Activated CD4-positive, alpha-beta T cell treated with anti-CD3 and anti-CD28 coated beads for 4 hours (primary cell): ENCODE measurements around the gene USP2.
A peak's percentile ranks its signal among the peaks of the same experiment; 100 is the strongest.

Experiments
- DNase-seq, 2 donors: peaks; one replicate each; pipeline ENCODE4 v3.0.0-alpha.2; 2020

Gene USP2

DNA sequence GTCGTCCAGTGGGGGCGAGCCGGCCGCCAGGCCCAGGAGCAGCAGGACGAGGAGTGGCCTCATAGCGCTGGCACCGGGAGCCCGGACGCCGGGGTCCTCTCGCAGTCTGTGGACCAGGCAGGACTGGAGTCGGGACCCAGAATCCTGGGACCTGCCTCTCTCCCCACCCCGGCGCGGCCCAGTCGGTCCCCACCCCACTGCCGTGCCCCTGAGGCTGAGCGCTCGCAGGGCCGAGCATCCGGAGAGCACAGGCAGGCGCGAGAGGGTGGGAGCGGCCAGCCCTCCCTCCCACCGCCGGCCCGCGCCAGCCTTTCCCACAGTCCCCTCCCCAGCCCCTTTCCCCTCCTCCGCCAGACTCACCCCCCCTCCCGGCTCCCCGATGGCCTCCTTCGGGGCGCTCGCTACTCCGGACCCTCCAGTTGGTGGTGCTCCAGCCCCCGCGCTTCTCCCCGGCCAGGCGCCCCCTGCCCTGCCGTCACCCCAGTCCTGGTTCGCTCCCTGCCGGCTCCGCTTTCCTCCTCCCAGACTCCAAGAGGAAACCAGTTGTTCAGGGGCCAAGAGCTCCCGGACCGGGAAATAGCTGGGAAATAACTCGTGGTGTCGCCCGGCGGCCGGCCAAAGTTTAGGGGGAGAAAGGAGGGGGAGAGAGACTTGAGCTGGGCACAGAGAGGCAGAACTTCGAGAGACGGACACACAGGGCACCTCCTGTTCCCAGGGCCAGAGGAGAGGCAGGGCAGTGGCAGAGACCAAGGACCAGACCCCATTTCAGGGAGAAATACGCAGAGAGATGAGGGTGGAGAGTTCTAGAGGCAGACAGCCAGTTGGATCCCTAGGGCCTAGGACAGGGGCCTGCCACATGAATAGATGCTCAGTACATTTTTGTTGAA is 40.9 kb downstream of the USP2 start, which contains the start of gene C1QTNF5:
Gene C1QTNF5 (minus strand): TSS at position 549 of the 887 bp plus-strand sequence. CDS start 486 bp downstream, at position 63.
- no peak for DNase-seq

GRCh38 chr11:119339589-119340334 is 41.7 kb downstream of the USP2 start:
- DNase-seq = no peak

GRCh38 chr11:119338965-119339588 is 42.4 kb downstream of the USP2 start:
- no peak for DNase-seq

DNA sequence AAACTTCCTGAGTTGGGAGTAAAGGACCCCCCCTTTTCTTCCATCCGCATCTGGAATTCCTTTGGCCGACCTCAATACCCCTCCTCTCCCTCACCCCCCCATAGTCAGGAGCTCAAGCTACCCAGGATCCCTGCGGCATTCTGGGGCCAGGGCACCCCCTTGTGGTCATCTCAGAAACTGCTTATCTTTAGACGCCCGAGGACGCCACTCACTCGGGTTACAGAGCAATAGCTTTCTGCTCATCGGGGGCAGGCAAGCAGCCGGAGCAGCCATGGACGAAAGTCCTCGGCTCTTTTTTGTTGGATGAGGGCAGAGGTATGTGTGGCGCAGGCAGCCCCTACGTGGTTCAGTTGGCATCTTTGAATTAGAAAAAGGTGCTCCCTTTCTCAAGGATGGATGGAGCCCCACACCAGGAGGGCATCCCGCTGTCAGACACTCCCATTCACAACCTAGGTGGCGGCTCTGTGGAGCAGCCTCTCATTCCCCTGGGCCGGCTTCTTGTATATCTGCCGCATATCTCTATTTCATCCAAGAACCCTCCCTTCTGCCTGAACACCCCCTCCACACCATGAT is 43.1 kb downstream of the USP2 start:
- DNase-seq = peak; percentile 53 to 68

- no peak for DNase-seq
These were observed 43.7 kb downstream of the USP2 start for GRCh38 chr11:119337581-119338317.

- no peak for DNase-seq
These were observed 44.6 kb downstream of the USP2 start for GRCh38 chr11:119336744-119337469.

GRCh38 chr11:119335655-119336543 is 45.6 kb downstream of the USP2 start:
- no peak for DNase-seq

DNA sequence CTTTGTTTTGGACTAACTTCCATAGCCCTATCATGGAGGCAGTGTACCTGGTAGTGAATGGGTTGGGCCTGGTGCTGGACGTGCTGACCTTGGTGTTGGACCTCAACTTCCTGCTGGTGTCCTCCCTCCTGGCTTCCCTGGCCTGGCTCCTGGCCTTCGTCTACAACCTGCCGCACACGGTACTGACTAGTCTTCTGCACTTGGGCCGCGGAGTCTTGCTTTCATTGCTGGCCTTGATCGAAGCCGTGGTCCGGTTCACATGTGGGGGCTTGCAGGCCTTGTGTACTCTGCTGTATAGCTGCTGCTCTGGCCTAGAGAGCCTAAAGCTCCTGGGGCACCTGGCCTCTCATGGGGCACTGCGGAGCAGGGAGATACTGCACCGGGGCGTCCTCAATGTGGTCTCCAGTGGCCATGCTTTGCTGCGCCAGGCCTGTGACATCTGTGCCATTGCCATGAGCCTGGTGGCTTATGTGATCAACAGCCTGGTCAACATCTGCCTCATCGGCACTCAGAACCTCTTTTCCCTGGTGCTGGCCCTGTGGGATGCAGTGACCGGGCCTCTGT is 46.3 kb downstream of the USP2 start:
- DNase-seq = no peak

DNA sequence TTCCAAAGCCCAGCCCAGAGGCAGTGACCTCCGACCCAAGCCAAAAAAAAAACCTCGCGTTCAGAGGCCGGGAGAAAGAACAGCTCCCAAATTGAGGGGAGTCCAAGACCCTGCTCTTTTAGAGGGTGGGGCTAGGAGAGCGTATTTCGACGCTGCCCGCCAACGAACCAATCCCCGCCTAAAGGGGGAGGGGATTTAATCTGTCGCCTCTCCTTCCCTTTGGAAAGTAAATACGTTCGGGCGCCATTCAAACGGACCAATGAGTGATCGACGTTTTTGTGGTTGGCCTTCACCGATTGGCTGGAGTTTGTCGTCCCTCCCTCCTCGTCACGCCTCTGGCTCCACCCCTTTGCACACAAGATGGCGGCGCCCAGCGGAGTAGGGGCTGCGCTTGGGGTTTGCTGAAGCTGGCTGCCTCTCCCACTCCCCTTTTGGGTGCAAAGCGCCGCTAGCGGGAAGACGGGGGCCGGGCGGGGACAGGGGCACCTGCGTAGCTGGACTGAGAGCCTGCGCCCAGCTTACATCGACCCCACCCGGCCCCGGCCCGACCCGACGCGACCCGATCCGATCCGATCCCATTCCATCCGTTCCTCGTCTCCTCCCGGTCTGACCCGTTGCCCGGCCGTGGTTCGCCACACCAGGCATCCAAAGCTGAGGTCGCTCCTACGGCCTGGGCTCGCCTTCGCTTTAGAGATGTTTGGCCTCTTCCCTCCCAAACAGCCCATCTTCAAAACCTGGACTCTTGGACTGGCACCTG is 47.1 kb downstream of the USP2 start, which contains the start of gene RNF26:
Gene RNF26 (plus strand): TSS at position 354 of the 757 bp plus-strand sequence. CDS start 596 bp downstream, outside the sequence.
- peak; percentile 92 to 95 for DNase-seq

DNA sequence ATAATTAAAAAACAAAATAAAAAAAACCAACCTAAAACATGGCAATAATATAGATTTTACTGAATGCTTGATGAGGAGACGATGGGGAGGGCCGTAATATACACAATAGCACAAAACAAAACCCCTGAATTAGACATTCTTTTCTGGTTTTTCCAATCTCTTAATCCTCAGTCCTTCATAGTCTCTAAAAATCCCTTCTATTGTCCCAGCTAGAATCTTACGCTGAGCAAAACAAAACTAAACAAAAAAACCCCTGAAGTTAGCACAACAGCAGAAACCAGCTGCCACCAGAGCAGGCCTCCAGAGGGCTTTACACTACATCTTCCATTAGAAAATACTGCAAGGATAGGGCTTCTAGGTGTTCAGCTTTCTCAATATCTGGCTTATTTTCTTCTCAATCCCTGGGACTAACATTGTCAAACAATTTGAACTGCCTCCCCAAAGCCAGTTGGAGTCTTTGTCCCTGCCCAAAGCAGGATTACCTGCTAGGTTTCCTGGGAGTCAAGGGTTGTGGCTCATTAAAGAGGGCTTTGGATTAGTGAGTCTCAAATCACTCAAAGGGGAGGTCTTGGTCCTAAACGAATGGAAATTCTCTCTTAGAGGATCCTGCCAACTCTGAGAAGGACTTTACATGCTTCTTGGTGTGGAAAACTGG is 49.3 kb downstream of the USP2 start:
- DNase-seq = no peak

DNA sequence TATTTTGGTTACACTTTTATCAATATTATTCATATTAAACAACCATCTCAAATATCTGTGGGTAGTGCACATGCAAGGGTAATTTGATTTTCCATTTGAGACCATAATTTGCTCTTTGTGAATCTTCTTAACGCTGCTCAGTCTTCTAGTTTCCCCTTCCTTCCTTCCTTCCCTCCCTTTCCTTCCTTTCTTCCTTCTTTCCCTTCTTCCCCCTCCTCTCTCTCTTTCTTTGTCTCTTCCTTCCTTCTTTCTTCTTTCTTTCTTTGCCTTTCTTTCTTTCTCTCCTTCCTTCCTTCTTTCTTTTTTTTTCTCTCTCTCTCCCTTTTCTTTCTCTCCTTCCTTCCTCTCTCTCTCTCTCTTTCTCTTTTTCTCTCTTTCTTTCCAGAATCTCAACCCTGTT is 51.3 kb downstream of the USP2 start:
- no peak for DNase-seq

- no peak for DNase-seq
These were observed 52.2 kb downstream of the USP2 start for GRCh38 chr11:119329320-119329719.

DNA sequence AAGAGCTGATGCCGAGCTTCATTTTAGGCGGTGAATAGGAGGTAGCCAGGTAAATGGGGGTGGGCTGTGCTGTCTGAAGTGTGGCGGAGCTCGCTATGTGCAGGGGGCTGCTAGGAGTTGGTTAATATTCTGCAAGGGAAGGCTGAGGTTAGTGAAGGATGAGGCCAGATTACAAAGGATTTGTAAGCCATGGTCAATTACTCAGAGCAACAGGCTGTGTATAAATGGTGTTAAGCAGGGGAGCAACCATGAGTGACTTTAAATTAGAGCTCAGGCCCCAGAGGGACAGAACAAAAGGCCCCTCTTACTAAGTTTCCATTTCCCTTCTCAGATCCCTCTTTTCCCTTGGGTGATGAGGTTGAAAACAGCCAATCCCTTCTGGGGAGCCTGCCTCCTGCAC is 57.3 kb downstream of the USP2 start:
- DNase-seq = no peak

GRCh38 chr11:119323532-119324033 is 57.9 kb downstream of the USP2 start:
- DNase-seq = peak; percentile 69 to 84

DNA sequence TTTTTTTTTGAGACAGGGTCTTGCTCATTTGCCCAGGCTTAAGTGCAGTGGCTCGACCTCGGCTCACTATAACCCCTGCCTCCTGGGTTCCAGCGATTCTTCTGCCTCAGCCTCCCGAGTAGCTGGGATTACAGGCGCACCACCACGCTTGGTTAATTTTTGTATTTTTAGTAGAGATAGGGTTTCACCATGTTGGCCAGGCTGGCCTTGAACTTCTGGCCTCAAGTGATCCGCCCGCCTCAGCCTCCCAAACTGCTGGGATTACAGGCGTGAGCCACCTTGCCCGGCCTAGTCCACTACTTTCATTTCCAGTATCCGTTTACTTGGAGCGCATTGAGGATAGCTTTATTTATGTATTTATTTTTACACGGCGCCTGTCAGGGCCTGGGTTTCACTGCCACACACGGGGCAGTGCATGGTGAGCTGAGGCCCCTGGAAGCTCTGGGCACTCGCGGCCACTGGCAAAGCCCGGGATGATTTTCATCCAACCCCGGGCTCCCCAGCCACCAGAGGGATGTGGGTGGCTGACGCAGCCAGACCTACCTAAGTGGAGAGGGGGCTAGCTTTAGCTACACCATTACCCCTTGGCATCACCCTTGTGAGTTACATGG is 58.5 kb downstream of the USP2 start:
- no peak for DNase-seq

DNA sequence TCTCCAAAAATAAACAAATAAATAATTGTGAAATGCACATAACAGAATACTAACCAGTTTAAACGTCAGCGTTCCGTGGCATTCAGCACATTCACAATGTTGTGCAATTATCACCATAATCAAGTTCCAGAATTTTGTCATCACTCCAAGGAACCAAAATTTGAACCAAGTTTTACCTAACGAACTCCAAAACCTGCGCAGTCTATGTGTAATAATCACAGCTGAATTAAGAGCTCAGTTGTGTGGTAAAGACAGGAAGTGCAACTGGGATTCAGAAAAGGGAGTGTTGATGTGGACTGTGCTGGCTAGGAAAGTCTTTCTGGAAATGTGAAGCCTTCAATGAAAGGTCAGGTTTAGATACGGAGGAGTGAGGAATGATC is 59.1 kb downstream of the USP2 start:
- no peak for DNase-seq

- DNase-seq = peak in 1 of 2 donors; percentile 32
These were observed 60.5 kb downstream of the USP2 start for GRCh38 chr11:119320776-119321524.
